Measurements from ENCODE around the gene FUT7. TPM values are rescaled to one million over a fixed set of nuclear protein-coding genes. Genes with fewer than 3 reads are reported as not detected.
"Not testable (repeated sequence)": the region's sequence is repeated elsewhere in the genome, so short reads cannot be mapped to it uniquely, and the experiment has no call there.

The FUT7 gene
- polyA plus RNA-seq, 3 donors = 6.1 to 13.4 (median 10.5) TPM

GRCh38 chr9:137006116-137007003, 25.5 kb downstream of the FUT7 start:
- H3K4me1 ChIP-seq (ENCODE audit: control insufficient read depth in 1 of 2, insufficient read depth in 2 of 2, low read length in 2 of 2) = peaks cover 8 to 9% of the 10 kb centered on the region in 2 donors
- no peaks in the 10 kb centered on the region for H4K20me1 ChIP-seq (ENCODE audit: insufficient read depth, low read length)
- Mint-ChIP-seq H3K27ac (peak overlapping the region in 1 of 7 donors; percentile 38), H3K4me3 (no peak overlapping the region), H3K9me3 (peaks cover 4 to 16% (median 7%) of the 10 kb centered on the region in 7 donors), H3K4me1 (peaks cover 10% of the 10 kb centered on the region), H3K27me3 (ENCODE audit: low read depth in 3 of 3) (peaks cover 4 to 8% (median 5%) of the 10 kb centered on the region in 3 donors), H3K36me3 (peaks cover 2 to 7% of the 10 kb centered on the region in 2 donors)
- no peak for TF ChIP-seq CTCF (IDR thresholded peaks at IDR 0.05)
- no peak overlapping the region for H3K4me3 ChIP-seq (replicated peaks in 1 of 3; ENCODE audit: low read depth in 2 of 3, low read length in 3 of 3)
- 36% methylated on average over 21 of the region's 24 CpGs for WGBS (ENCODE audit: insufficient coverage)
- H3K36me3 ChIP-seq (replicated peaks in 1 of 2; ENCODE audit: control insufficient read depth in 1 of 2, insufficient read depth in 2 of 2, low read length in 2 of 2) = no peaks in the 10 kb centered on the region
- intact Hi-C loops (cut with micrococcal nuclease) = no loop called here
- H3K27me3 ChIP-seq (ENCODE audit: control insufficient read depth in 2 of 2, insufficient read depth in 2 of 2, low read length in 2 of 2) = no peaks in the 10 kb centered on the region
- no peak overlapping the region for H2AFZ ChIP-seq (ENCODE audit: insufficient read depth, low read depth, low read length, poor library complexity, severe bottlenecking)
- no peak for DNase-seq
- H3K9me3 ChIP-seq (replicated peaks in 1 of 2; ENCODE audit: control insufficient read depth in 1 of 2, insufficient read depth in 1 of 2, low read length in 2 of 2) = peaks cover 0 to 10% of the 10 kb centered on the region in 2 donors
- H3K4me2 ChIP-seq (replicated peaks; ENCODE audit: extremely low read depth, low read length, poor library complexity, severe bottlenecking) = no peak overlapping the region
- H3K9ac ChIP-seq (ENCODE audit: insufficient read depth, low read length, poor library complexity, severe bottlenecking) = no peak overlapping the region
- no peak overlapping the region for H3K27ac ChIP-seq (ENCODE audit: low read depth in 1 of 2, low read length in 2 of 2)
- no peaks in the 10 kb centered on the region for H3K79me2 ChIP-seq (ENCODE audit: insufficient read depth, low read length)

DNA sequence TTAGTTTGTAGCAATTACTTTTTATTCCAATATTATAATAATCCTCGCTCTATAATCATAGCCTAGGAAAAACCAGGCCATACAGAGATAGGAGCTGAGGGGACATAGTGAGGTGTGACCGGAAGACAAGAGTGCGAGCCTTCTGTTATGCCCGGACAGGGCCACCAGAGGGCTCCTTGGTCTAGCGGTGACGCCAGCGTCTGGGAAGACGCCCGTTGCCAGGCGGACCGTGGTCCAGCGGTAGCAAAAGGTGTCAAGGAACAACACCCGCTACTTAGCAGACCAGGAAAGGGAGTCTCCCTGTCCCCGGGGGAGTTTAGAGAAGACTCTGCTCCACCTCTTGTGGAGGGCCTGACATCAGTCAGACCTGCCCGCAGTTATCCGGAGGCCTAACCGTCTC, 27.6 kb downstream of the FUT7 start:
- H3K4me3 ChIP-seq (replicated peaks in 1 of 3; ENCODE audit: low read depth in 2 of 3, low read length in 3 of 3); H3K4me3 Mint-ChIP-seq; DNase-seq; H4K20me1 ChIP-seq (ENCODE audit: insufficient read depth, low read length); H3K27me3 Mint-ChIP-seq (ENCODE audit: low read depth in 3 of 3); H3K36me3 Mint-ChIP-seq; H3K79me2 ChIP-seq (ENCODE audit: insufficient read depth, low read length); H2AFZ ChIP-seq (ENCODE audit: insufficient read depth, low read depth, low read length, poor library complexity, severe bottlenecking); H3K4me2 ChIP-seq (replicated peaks; ENCODE audit: extremely low read depth, low read length, poor library complexity, severe bottlenecking); H3K9ac ChIP-seq (ENCODE audit: insufficient read depth, low read length, poor library complexity, severe bottlenecking); H3K9me3 ChIP-seq (replicated peaks in 1 of 2; ENCODE audit: control insufficient read depth in 1 of 2, insufficient read depth in 1 of 2, low read length in 2 of 2); H3K27me3 ChIP-seq (ENCODE audit: control insufficient read depth in 2 of 2, insufficient read depth in 2 of 2, low read length in 2 of 2); H3K27ac ChIP-seq (ENCODE audit: low read depth in 1 of 2, low read length in 2 of 2); H3K27ac Mint-ChIP-seq; intact Hi-C loops (cut with micrococcal nuclease); H3K36me3 ChIP-seq (replicated peaks in 1 of 2; ENCODE audit: control insufficient read depth in 1 of 2, insufficient read depth in 2 of 2, low read length in 2 of 2): not testable (repeated sequence)
- H3K9me3 Mint-ChIP-seq = peaks cover 4 to 16% (median 7%) of the 10 kb centered on the region in 7 donors
- peaks cover 30% of the 10 kb centered on the region for H3K4me1 Mint-ChIP-seq
- WGBS (ENCODE audit: insufficient coverage) = 21% methylated on average over 9 of the region's 17 CpGs
- peak; percentile 71 for TF ChIP-seq CTCF (IDR thresholded peaks at IDR 0.05)
- H3K4me1 ChIP-seq (ENCODE audit: control insufficient read depth in 1 of 2, insufficient read depth in 2 of 2, low read length in 2 of 2) = peaks cover 29 to 30% of the 10 kb centered on the region in 2 donors

Data from CD14-positive monocyte (primary cell).